Gastroesophageal sphincter (tissue), 4 donors: ENCODE data around the gene CYTH3. TPM values are rescaled to one million over a fixed set of nuclear protein-coding genes. Genes with fewer than 3 reads are reported as not detected.

Experiments
- ATAC-seq: fragments of 150-250 bp; one replicate; pipeline ENCODE4 v1.9.1; 2016; ENCODE audit warnings: mild to moderate bottlenecking, moderate library complexity
- H3K27ac ChIP-seq, 4 donors: fragments of 200-600 bp; sonication (generic) in 3 of 4; 1 replicate in 3 of 4; 2 replicates in 1 of 4; pipeline ENCODE4 v1.5.1; 2016 to 2019
- H3K27me3 ChIP-seq: fragments of 200-600 bp; sonication (generic); one replicate; pipeline ENCODE4 v1.5.1; 2019
- H3K36me3 ChIP-seq, 2 donors: fragments of 200-600 bp; sonication (generic); one replicate each; pipeline ENCODE4 v1.5.1; 2019; ENCODE audit warnings: control low read depth in 1 of 2
- H3K4me1 ChIP-seq, 3 donors: fragments of 200-600 bp; sonication (generic); 1 replicate in 2 of 3; 2 replicates in 1 of 3; pipeline ENCODE4 v1.5.1; 2016 to 2019; ENCODE audit warnings: control low read depth in 2 of 3
- H3K4me3 ChIP-seq, 2 donors: fragments of 200-600 bp; sonication (generic); one replicate each; pipeline ENCODE4 v1.5.1; 2019; ENCODE audit warnings: mild to moderate bottlenecking in 1 of 2, moderate library complexity in 1 of 2
- H3K9me3 ChIP-seq, 3 donors: fragments of 200-600 bp; sonication (generic); one replicate each; pipeline ENCODE4 v1.5.1; 2017 to 2019; ENCODE audit warnings: control low read depth in 2 of 3
- CTCF ChIP-seq, 4 experiments: fragments of 200-600 bp in 2 of 4; fragments of 450-650 bp in 2 of 4; sonication (generic) in 1 of 4; IDR thresholded peaks; one replicate each; pipeline ENCODE4 v1.5.1; 2017 to 2019; ENCODE audit warnings: antibody characterized with exemption in 4 of 4, mild to moderate bottlenecking in 2 of 4, moderate library complexity in 2 of 4
- EP300 ChIP-seq: sonication (generic); formaldehyde crosslinking; IDR thresholded peaks from one replicate; pipeline ENCODE4 v1.6.1; 2017; ENCODE audit warnings: antibody characterized with exemption, mild to moderate bottlenecking
- POLR2A ChIP-seq, 2 donors: fragments of 450-650 bp; IDR thresholded peaks; one replicate each; pipeline ENCODE4 v1.6.1; 2017; ENCODE audit warnings: antibody characterized with exemption in 2 of 2, mild to moderate bottlenecking in 2 of 2, moderate library complexity in 1 of 2
- POLR2AphosphoS5 ChIP-seq: sonication (generic); formaldehyde crosslinking; IDR thresholded peaks from one replicate; pipeline ENCODE4 v1.6.1; 2017; ENCODE audit warnings: antibody characterized with exemption
- WGBS, 2 donors: methylation state at CpG; one replicate each; pipeline ENCODE4 v1.1.5; 2018; ENCODE audit warnings: low coverage in 1 of 2; 5-methylcytosine and 5-hydroxymethylcytosine counted together
- total RNA-seq, 4 donors: library from RNA; depleted of rRNA; stranded (reverse); fragments of >200 nt; gene quantifications; one replicate each; pipeline ENCODE4 v1.1.0, GENCODE V29; 2016

The CYTH3 gene
- total RNA-seq, 4 donors from 2014 or later, result 25.8 to 61.9 (median 39.4) TPM

GRCh38 chr7:6147627-6148026 lies 124.8 kb downstream of the CYTH3 start:
- H3K36me3 ChIP-seq, result peaks cover 0 to 97% of the 10 kb centered on the region in 2 donors
- no peak for ATAC-seq
- no peaks in the 10 kb centered on the region for H3K27me3 ChIP-seq
- H3K9me3 ChIP-seq, result no peaks in the 10 kb centered on the region
- H3K4me3 ChIP-seq, result no peak overlapping the region
- TF ChIP-seq CTCF (IDR thresholded peaks at IDR 0.05), result no peak
- WGBS, 2 donors, result 90 to 100% methylated on average over 5 to 8 of the region's 8 CpGs
- no peaks in the 10 kb centered on the region for H3K4me1 ChIP-seq
- no peak overlapping the region for H3K27ac ChIP-seq

- H3K4me1 ChIP-seq, result no peaks in the 10 kb centered on the region
- peaks cover 0 to 96% of the 10 kb centered on the region in 2 donors for H3K36me3 ChIP-seq
- H3K9me3 ChIP-seq, result no peaks in the 10 kb centered on the region
Observed at GRCh38 chr7:6146666-6147065, 125.8 kb downstream of the CYTH3 start.

GRCh38 chr7:6143997-6144396 lies 128.4 kb downstream of the CYTH3 start:
- peaks cover 0 to 96% of the 10 kb centered on the region in 2 donors for H3K36me3 ChIP-seq
- TF ChIP-seq POLR2A (IDR thresholded peaks at IDR 0.05) (no peak), CTCF (IDR thresholded peaks at IDR 0.05) (no peak)
- 76 to 80% methylated on average over 8 of the region's 8 CpGs for WGBS, 2 donors

More at GRCh38 chr7:6146666-6147065, 125.8 kb downstream of the CYTH3 start:
- ATAC-seq, result no peak
- 81 to 98% methylated on average over 5 to 8 of the region's 8 CpGs for WGBS, 2 donors
- Histone ChIP-seq H3K4me3 (no peak overlapping the region), H3K27ac (no peak overlapping the region), H3K27me3 (no peaks in the 10 kb centered on the region)
- no peak for TF ChIP-seq EP300
- no peak for TF ChIP-seq POLR2A (IDR thresholded peaks at IDR 0.05)
- no peak for TF ChIP-seq POLR2AphosphoS5

GRCh38 chr7:6142871-6143380 lies 129.5 kb downstream of the CYTH3 start:
- H3K4me1 ChIP-seq, result no peaks in the 10 kb centered on the region
- no peak overlapping the region for H3K4me3 ChIP-seq
- no peaks in the 10 kb centered on the region for H3K9me3 ChIP-seq
- no peak overlapping the region for H3K27ac ChIP-seq
- no peaks in the 10 kb centered on the region for H3K27me3 ChIP-seq
- 88 to 93% methylated on average over 9 of the region's 16 CpGs for WGBS, 2 donors
- no peak for ATAC-seq
- TF ChIP-seq POLR2AphosphoS5, result no peak
- no peak for TF ChIP-seq EP300
- TF ChIP-seq POLR2A (IDR thresholded peaks at IDR 0.05), result no peak
- no peak for TF ChIP-seq CTCF (IDR thresholded peaks at IDR 0.05)
- H3K36me3 ChIP-seq, result peaks cover 0 to 92% of the 10 kb centered on the region in 2 donors

More at GRCh38 chr7:6143997-6144396, 128.4 kb downstream of the CYTH3 start:
- no peaks in the 10 kb centered on the region for H3K27me3 ChIP-seq
- no peak for ATAC-seq
- H3K9me3 ChIP-seq, result no peaks in the 10 kb centered on the region
- no peak overlapping the region for H3K4me3 ChIP-seq
- H3K27ac ChIP-seq, result no peak overlapping the region
- H3K4me1 ChIP-seq, result no peaks in the 10 kb centered on the region

GRCh38 chr7:6139189-6139996 lies 133.0 kb downstream of the CYTH3 start:
- Histone ChIP-seq H3K27me3 (no peaks in the 10 kb centered on the region), H3K4me3 (no peak overlapping the region), H3K36me3 (peaks cover 0 to 79% of the 10 kb centered on the region in 2 donors), H3K4me1 (no peaks in the 10 kb centered on the region), H3K9me3 (no peaks in the 10 kb centered on the region), H3K27ac (no peak overlapping the region)
- no peak for ATAC-seq
- TF ChIP-seq POLR2A (IDR thresholded peaks at IDR 0.05), result no peak
- no peak for TF ChIP-seq EP300
- no peak for TF ChIP-seq POLR2AphosphoS5
- TF ChIP-seq CTCF (IDR thresholded peaks at IDR 0.05), result no peak
- WGBS, 2 donors, result 69 to 80% methylated on average over 9 to 15 of the region's 17 CpGs
